Transverse colon (tissue), 4 donors: ENCODE measurements around the gene GPATCH1. TPM values are rescaled to one million over a fixed set of nuclear protein-coding genes. Genes with fewer than 3 reads are reported as not detected.

Source experiments
- DNase-seq: peaks from one replicate; pipeline ENCODE4 v3.0.0-alpha.2; 2019
- H3K27ac ChIP-seq, 4 donors: fragments of 200-600 bp; sonication (generic); 2 replicates each; pipeline ENCODE4 v1.5.1; 2016 to 2018; ENCODE audit warnings: inconsistent platforms in 4 of 4
- H3K27me3 ChIP-seq: fragments of 200-600 bp; sonication (generic); 2 replicates; pipeline ENCODE4 v1.5.1; 2017; ENCODE audit warnings: inconsistent platforms
- H3K36me3 ChIP-seq, 4 donors: fragments of 200-600 bp; sonication (generic); 2 replicates each; pipeline ENCODE4 v1.5.1; 2017 to 2019; ENCODE audit warnings: inconsistent platforms in 4 of 4
- H3K4me1 ChIP-seq, 4 donors: fragments of 200-600 bp; sonication (generic); 2 replicates each; pipeline ENCODE4 v1.5.1; 2017 to 2020; ENCODE audit warnings: inconsistent platforms in 4 of 4
- H3K4me3 ChIP-seq, 4 donors: fragments of 200-600 bp; sonication (generic); 1 replicate in 1 of 4; 2 replicates in 3 of 4; pipeline versions ENCODE4 v1.5.1 to v1.6.1; 2017 to 2019; ENCODE audit warnings: inconsistent platforms in 4 of 4
- H3K9me3 ChIP-seq, 2 donors: fragments of 200-600 bp; sonication (generic); 2 replicates each; pipeline ENCODE4 v1.5.1; 2017 to 2019; ENCODE audit warnings: inconsistent platforms in 2 of 2
- CTCF ChIP-seq, 5 experiments: fragments of 200-600 bp in 3 of 5; fragments of 450-650 bp in 2 of 5; sonication (generic) in 3 of 5; IDR thresholded peaks; 1 replicate in 2 of 5; 2 replicates in 3 of 5; pipeline ENCODE4 v1.5.1; 2016 to 2017; ENCODE audit warnings: antibody characterized with exemption in 5 of 5, inconsistent platforms in 3 of 5, mild to moderate bottlenecking in 2 of 5, moderate library complexity in 1 of 5
- EP300 ChIP-seq: sonication (generic); formaldehyde crosslinking; IDR thresholded peaks from one replicate; pipeline ENCODE4 v1.6.1; 2017; ENCODE audit warnings: antibody characterized with exemption, low read depth
- POLR2A ChIP-seq: fragments of 450-650 bp; IDR thresholded peaks from one replicate; pipeline ENCODE4 v1.6.1; 2016; ENCODE audit warnings: antibody characterized with exemption, mild to moderate bottlenecking, moderate library complexity
- POLR2AphosphoS5 ChIP-seq, 3 donors: sonication (generic); formaldehyde crosslinking; IDR thresholded peaks; one replicate each; pipeline ENCODE4 v1.6.1; 2016; ENCODE audit warnings: antibody characterized with exemption in 3 of 3
- WGBS, 2 donors: methylation state at CpG; one replicate each; pipeline ENCODE4 v1.1.5; 2018; ENCODE audit warnings: low coverage in 1 of 2; 5-methylcytosine and 5-hydroxymethylcytosine counted together
- in situ Hi-C, 4 donors: fragments of 200-750 bp; cut with MboI; loops; one replicate each; pipeline versions ENCODE4 v1.15.0 to v1.15.1; 2017; ENCODE audit warnings: low sequenced_read_pairs in 3 of 4, low pct_ligation_motif_present in 1 of 4, low pct_unique_long_range_greater_than_20kb in 1 of 4
- intact Hi-C: fragments of 100-400 bp; cut with DNase I; formaldehyde crosslinking; loops from one replicate; pipeline ENCODE4 v1.15.1; 2023; ENCODE audit warnings: low total_unique reads
- total RNA-seq, 4 donors: library from RNA; depleted of rRNA; stranded (reverse); fragments of >200 nt; gene quantifications; one replicate each; pipeline ENCODE4 v1.1.0, GENCODE V29; 2016

Gene GPATCH1
- total RNA-seq, 4 donors from 2014 or later = 9.1 to 16.8 (median 14.8) TPM

- WGBS, 2 donors = 54% methylated on average over 8 of the region's 8 CpGs; no CpG with 5 or more reads in 1 of the 2 donors
- Histone ChIP-seq H3K36me3 (no peaks in the 10 kb centered on the region), H3K4me3 (no peak overlapping the region), H3K4me1 (peaks cover 8 to 76% (median 50%) of the 10 kb centered on the region in 4 donors), H3K27ac (peak overlapping the region; percentile 80 to 90 (median 86)), H3K27me3 (no peaks in the 10 kb centered on the region), H3K9me3 (no peaks in the 10 kb centered on the region)
- intact Hi-C loops = no loop called here
- in situ Hi-C loops = no loop called here
- peak; percentile 90 for DNase-seq
- TF ChIP-seq CTCF (IDR thresholded peaks at IDR 0.05) (no peak), EP300 (peak; percentile 36), POLR2AphosphoS5 (IDR thresholded peaks at IDR 0.05) (peak in 2 of 3 donors; percentile 67 to 68), POLR2A (peak; percentile 42)
Observed at GRCh38 chr19:33047422-33047821, 33.6 kb upstream of the GPATCH1 start.

DNA sequence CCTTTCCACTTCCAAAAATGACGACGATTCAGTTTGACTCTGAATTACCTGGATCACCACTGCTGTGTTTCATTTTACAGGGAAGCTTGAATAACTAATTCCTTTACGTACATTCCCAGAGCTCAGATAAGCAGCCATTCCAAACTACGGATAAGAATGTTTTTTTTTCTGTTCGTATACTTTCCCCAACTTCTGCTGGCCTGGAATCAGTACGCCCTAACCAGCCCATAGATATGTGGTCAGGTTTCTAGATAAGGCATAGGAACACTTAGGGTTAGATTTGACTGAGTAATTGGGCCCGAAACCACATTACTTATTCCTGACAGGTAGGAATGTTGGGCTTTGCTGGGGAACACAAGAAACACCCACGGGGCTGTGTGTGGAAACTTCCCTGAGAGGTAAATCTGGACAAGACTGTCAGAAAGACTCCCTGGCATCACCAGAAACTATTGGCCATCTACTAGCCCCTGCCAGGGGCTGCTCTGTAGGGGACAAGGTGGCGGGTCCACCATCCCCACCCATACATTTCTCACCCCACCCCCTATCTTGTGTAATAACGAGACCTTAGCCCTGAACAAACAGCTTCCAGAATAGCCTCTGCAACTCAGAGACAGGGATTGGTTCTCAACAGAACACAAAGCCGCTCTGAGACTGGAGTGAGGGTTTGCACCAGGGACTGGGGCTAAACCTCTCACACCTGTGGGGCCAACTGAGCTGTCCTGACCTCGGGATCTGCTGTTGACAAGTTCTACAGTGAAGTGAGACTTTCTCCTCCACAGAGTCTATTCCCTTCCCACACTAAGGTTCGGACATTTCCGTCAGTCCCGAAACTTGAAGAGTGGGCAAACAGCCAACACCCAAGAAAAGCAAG is 31.9 kb upstream of the GPATCH1 start:
- Histone ChIP-seq H3K27me3 (no peaks in the 10 kb centered on the region), H3K36me3 (no peaks in the 10 kb centered on the region), H3K9me3 (no peaks in the 10 kb centered on the region), H3K4me3 (no peak overlapping the region), H3K27ac (peak overlapping the region; percentile 80 to 90 (median 86)), H3K4me1 (peaks cover 8 to 78% (median 53%) of the 10 kb centered on the region in 4 donors)
- intact Hi-C loops (no loop called here), in situ Hi-C loops (no loop called here)
- WGBS, 2 donors = 57 to 61% methylated on average over 11 to 15 of the region's 15 CpGs
- no peak for TF ChIP-seq POLR2A
- no peak for TF ChIP-seq EP300
- TF ChIP-seq CTCF (IDR thresholded peaks at IDR 0.05) = no peak
- no peak for TF ChIP-seq POLR2AphosphoS5 (IDR thresholded peaks at IDR 0.05)
- no peak for DNase-seq

GRCh38 chr19:33050110-33050509 is 30.9 kb upstream of the GPATCH1 start:
- Histone ChIP-seq H3K36me3 (no peaks in the 10 kb centered on the region), H3K27me3 (no peaks in the 10 kb centered on the region), H3K4me1 (peaks cover 8 to 87% (median 56%) of the 10 kb centered on the region in 4 donors), H3K9me3 (no peaks in the 10 kb centered on the region), H3K27ac (peak overlapping the region; percentile 81 to 90 (median 86)), H3K4me3 (no peak overlapping the region)
- DNase-seq = no peak
- WGBS, 2 donors = 90 to 94% methylated on average over 2 to 3 of the region's 3 CpGs
- intact Hi-C loops (no loop called here), in situ Hi-C loops (no loop called here)
- TF ChIP-seq CTCF (IDR thresholded peaks at IDR 0.05) (no peak), POLR2AphosphoS5 (IDR thresholded peaks at IDR 0.05) (no peak), POLR2A (no peak), EP300 (no peak)

DNA sequence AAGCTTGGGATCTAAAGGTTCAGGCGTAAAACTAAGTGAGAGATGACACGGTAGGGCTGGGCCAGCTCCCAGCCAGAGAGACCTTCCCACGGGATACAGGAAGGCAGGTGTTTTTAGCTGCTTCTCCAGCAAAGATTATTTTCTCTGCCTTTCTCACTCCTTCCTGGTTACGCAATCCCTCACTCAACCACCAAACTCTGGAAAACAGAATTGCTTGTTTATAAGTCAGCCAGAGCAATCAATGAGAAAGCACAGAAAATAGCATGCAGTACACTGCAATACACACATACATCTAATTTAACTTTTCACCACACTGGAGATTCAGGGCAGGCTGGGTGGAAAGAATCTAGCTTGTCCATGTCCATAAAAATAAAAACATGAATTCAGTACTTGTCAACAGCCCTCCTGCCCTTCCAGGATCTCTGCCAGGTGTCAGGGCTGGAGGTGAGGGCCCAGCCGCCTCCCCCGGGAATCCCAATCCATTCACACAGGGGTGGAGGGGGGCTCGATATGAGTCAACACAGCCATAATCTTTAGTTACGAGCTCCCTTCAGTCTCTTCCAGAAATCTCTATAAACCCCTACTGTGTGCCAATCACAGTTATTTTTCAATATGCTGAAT is 28.5 kb upstream of the GPATCH1 start:
- in situ Hi-C loops = no loop called here
- Histone ChIP-seq H3K27me3 (no peaks in the 10 kb centered on the region), H3K4me1 (peaks cover 0 to 81% (median 55%) of the 10 kb centered on the region in 4 donors), H3K9me3 (no peaks in the 10 kb centered on the region), H3K27ac (peak overlapping the region; percentile 75 to 90 (median 84)), H3K36me3 (no peaks in the 10 kb centered on the region), H3K4me3 (no peak overlapping the region)
- intact Hi-C loops = no loop called here
- TF ChIP-seq POLR2AphosphoS5 (IDR thresholded peaks at IDR 0.05) = peak in 1 of 3 donors; percentile 45
- TF ChIP-seq EP300 = no peak
- peak; percentile 17 for TF ChIP-seq POLR2A
- TF ChIP-seq CTCF (IDR thresholded peaks at IDR 0.05) = peak in 2 of 5 experiments; percentile 35 to 39
- 10 to 44% methylated on average over 2 to 8 of the region's 8 CpGs for WGBS, 2 donors
- peak; percentile 54 for DNase-seq
